Measurements from ENCODE around the gene LRFN3. TPM values are rescaled to one million over a fixed set of nuclear protein-coding genes. Genes with fewer than 3 reads are reported as not detected.

Gene LRFN3

Small RNA genes lying within 50 kb of the gene (small RNA-seq; reads per million reads assigned to genes)
- not detected for gene AF038458.1

Data from skeletal muscle satellite cell (primary cell).